ENCODE data around the gene ANGEL2.

The ANGEL2 gene

GRCh38 chr1:212945056-212945455, 70.6 kb downstream of the ANGEL2 start:
- Histone ChIP-seq H4K8ac (ENCODE audit: low read depth, low read length) (no peak overlapping the region), H2BK120ac (ENCODE audit: low read depth, low read length) (no peak overlapping the region), H2AK5ac (ENCODE audit: low read depth, low read length) (no peak overlapping the region), H3K23ac (ENCODE audit: low read depth, low read length, poor library complexity) (no peak overlapping the region), H3K27ac (replicated peaks; ENCODE audit: low read length) (no peak overlapping the region), H3K4me2 (ENCODE audit: insufficient read depth, low read length, poor library complexity, severe bottlenecking) (no peak overlapping the region), H2AFZ (ENCODE audit: low read length) (no peak overlapping the region), H3K4me1 (ENCODE audit: control insufficient read depth in 2 of 2, insufficient read depth in 1 of 2, low read depth in 1 of 2, low read length in 2 of 2) (peaks cover 0 to 4% of the 10 kb centered on the region in 2 donors), H3K9ac (ENCODE audit: low read depth, low read length, poor library complexity) (no peak overlapping the region), H4K91ac (ENCODE audit: low read depth, low read length, poor library complexity) (no peak overlapping the region), H3K36me3 (replicated peaks in 1 of 2; ENCODE audit: control insufficient read depth in 2 of 2, insufficient read depth in 2 of 2, low read length in 2 of 2) (no peaks in the 10 kb centered on the region), H2BK12ac (ENCODE audit: low read length) (no peak overlapping the region), H2BK5ac (ENCODE audit: low read length) (no peak overlapping the region), H3K4ac (ENCODE audit: low read length) (no peak overlapping the region), H3K79me1 (ENCODE audit: low read depth, low read length) (no peaks in the 10 kb centered on the region), H3K9me3 (replicated peaks in 1 of 2; ENCODE audit: control insufficient read depth in 2 of 2, insufficient read depth in 1 of 2, low read depth in 1 of 2, low read length in 2 of 2) (peaks cover 0 to 6% of the 10 kb centered on the region in 2 donors), H3K27me3 (ENCODE audit: control insufficient read depth in 3 of 3, insufficient read depth in 3 of 3, low read depth in 1 of 3, low read length in 3 of 3) (peaks cover 0 to 15% (median 5%) of the 10 kb centered on the region in 3 experiments), H2BK15ac (ENCODE audit: low read length) (no peak overlapping the region), H3K14ac (ENCODE audit: low read length) (no peak overlapping the region), H3K4me3 (ENCODE audit: low read length in 2 of 2) (no peak overlapping the region), H3K18ac (ENCODE audit: low read length) (no peak overlapping the region)
- DNase-seq (ENCODE audit: low spot score) = no peak
- WGBS, 2 donors (ENCODE audit: extremely low coverage in 2 of 2, insufficient read length in 2 of 2, insufficient replicate concordance in 1 of 2) = no CpG with 5 or more reads among the region's 2 CpGs

GRCh38 chr1:212944229-212944901, 71.3 kb downstream of the ANGEL2 start:
- Histone ChIP-seq H2AFZ (ENCODE audit: low read length) (no peak overlapping the region), H3K27ac (replicated peaks; ENCODE audit: low read length) (no peak overlapping the region), H3K4me2 (ENCODE audit: insufficient read depth, low read length, poor library complexity, severe bottlenecking) (no peak overlapping the region), H4K91ac (ENCODE audit: low read depth, low read length, poor library complexity) (no peak overlapping the region), H2AK5ac (ENCODE audit: low read depth, low read length) (no peak overlapping the region), H2BK12ac (ENCODE audit: low read length) (no peak overlapping the region), H3K4me1 (ENCODE audit: control insufficient read depth in 2 of 2, insufficient read depth in 1 of 2, low read depth in 1 of 2, low read length in 2 of 2) (no peaks in the 10 kb centered on the region), H2BK15ac (ENCODE audit: low read length) (no peak overlapping the region), H3K14ac (ENCODE audit: low read length) (no peak overlapping the region), H2BK5ac (ENCODE audit: low read length) (no peak overlapping the region), H4K8ac (ENCODE audit: low read depth, low read length) (no peak overlapping the region), H3K23ac (ENCODE audit: low read depth, low read length, poor library complexity) (no peak overlapping the region), H3K79me1 (ENCODE audit: low read depth, low read length) (no peaks in the 10 kb centered on the region), H3K18ac (ENCODE audit: low read length) (no peak overlapping the region), H3K4ac (ENCODE audit: low read length) (no peak overlapping the region), H3K36me3 (replicated peaks in 1 of 2; ENCODE audit: control insufficient read depth in 2 of 2, insufficient read depth in 2 of 2, low read length in 2 of 2) (no peaks in the 10 kb centered on the region), H3K4me3 (ENCODE audit: low read length in 2 of 2) (no peak overlapping the region), H3K27me3 (ENCODE audit: control insufficient read depth in 3 of 3, insufficient read depth in 3 of 3, low read depth in 1 of 3, low read length in 3 of 3) (peaks cover 0 to 12% (median 3%) of the 10 kb centered on the region in 3 experiments), H3K9me3 (replicated peaks in 1 of 2; ENCODE audit: control insufficient read depth in 2 of 2, insufficient read depth in 1 of 2, low read depth in 1 of 2, low read length in 2 of 2) (peaks cover 0 to 8% of the 10 kb centered on the region in 2 donors), H3K9ac (ENCODE audit: low read depth, low read length, poor library complexity) (no peak overlapping the region), H2BK120ac (ENCODE audit: low read depth, low read length) (no peak overlapping the region)
- WGBS, 2 donors (ENCODE audit: extremely low coverage in 2 of 2, insufficient read length in 2 of 2, insufficient replicate concordance in 1 of 2) = no CpG with 5 or more reads among the region's 6 CpGs
- DNase-seq (ENCODE audit: low spot score) = no peak

DNA sequence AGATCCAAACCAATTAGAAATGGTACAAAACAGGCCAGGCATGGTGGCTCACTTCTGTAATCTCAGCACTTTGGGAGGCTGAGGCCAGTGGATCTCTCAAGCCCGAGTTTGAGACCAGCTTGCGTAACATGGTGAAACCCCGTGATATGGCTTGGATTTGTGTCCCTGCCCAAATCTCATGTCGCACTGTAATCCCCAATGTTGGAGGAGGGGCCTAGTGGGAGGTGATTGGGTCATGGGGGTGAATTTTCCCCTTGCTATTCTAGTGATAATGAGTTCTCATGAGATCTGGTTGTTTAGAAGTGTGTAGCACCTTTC, 72.3 kb downstream of the ANGEL2 start:
- Histone ChIP-seq H4K91ac (ENCODE audit: low read depth, low read length, poor library complexity) (no peak overlapping the region), H3K79me1 (ENCODE audit: low read depth, low read length) (no peaks in the 10 kb centered on the region), H4K8ac (ENCODE audit: low read depth, low read length) (no peak overlapping the region), H3K4me1 (ENCODE audit: control insufficient read depth in 2 of 2, insufficient read depth in 1 of 2, low read depth in 1 of 2, low read length in 2 of 2) (no peaks in the 10 kb centered on the region), H3K9ac (ENCODE audit: low read depth, low read length, poor library complexity) (no peak overlapping the region), H2BK15ac (ENCODE audit: low read length) (no peak overlapping the region), H2AK5ac (ENCODE audit: low read depth, low read length) (no peak overlapping the region), H2BK5ac (ENCODE audit: low read length) (no peak overlapping the region), H3K23ac (ENCODE audit: low read depth, low read length, poor library complexity) (no peak overlapping the region), H2BK12ac (ENCODE audit: low read length) (no peak overlapping the region), H3K27ac (replicated peaks; ENCODE audit: low read length) (no peak overlapping the region), H3K4ac (ENCODE audit: low read length) (no peak overlapping the region), H3K27me3 (ENCODE audit: control insufficient read depth in 3 of 3, insufficient read depth in 3 of 3, low read depth in 1 of 3, low read length in 3 of 3) (peaks cover 0 to 6% (median 0%) of the 10 kb centered on the region in 3 experiments), H3K4me2 (ENCODE audit: insufficient read depth, low read length, poor library complexity, severe bottlenecking) (no peak overlapping the region), H3K18ac (ENCODE audit: low read length) (no peak overlapping the region), H3K14ac (ENCODE audit: low read length) (no peak overlapping the region), H3K4me3 (ENCODE audit: low read length in 2 of 2) (no peak overlapping the region), H2BK120ac (ENCODE audit: low read depth, low read length) (no peak overlapping the region), H2AFZ (ENCODE audit: low read length) (no peak overlapping the region), H3K36me3 (replicated peaks in 1 of 2; ENCODE audit: control insufficient read depth in 2 of 2, insufficient read depth in 2 of 2, low read length in 2 of 2) (no peaks in the 10 kb centered on the region), H3K9me3 (replicated peaks in 1 of 2; ENCODE audit: control insufficient read depth in 2 of 2, insufficient read depth in 1 of 2, low read depth in 1 of 2, low read length in 2 of 2) (peaks cover 3 to 6% of the 10 kb centered on the region in 2 donors)
- no peak for DNase-seq (ENCODE audit: low spot score)
- no CpG with 5 or more reads among the region's 4 CpGs for WGBS, 2 donors (ENCODE audit: extremely low coverage in 2 of 2, insufficient read length in 2 of 2, insufficient replicate concordance in 1 of 2)

GRCh38 chr1:212942679-212943392, 72.8 kb downstream of the ANGEL2 start:
- H3K4me1 ChIP-seq (ENCODE audit: control insufficient read depth in 2 of 2, insufficient read depth in 1 of 2, low read depth in 1 of 2, low read length in 2 of 2) = no peaks in the 10 kb centered on the region
- H3K4me3 ChIP-seq (ENCODE audit: low read length in 2 of 2) = no peak overlapping the region
- no CpG with 5 or more reads among the region's 6 CpGs for WGBS, 2 donors (ENCODE audit: extremely low coverage in 2 of 2, insufficient read length in 2 of 2, insufficient replicate concordance in 1 of 2)
- no peak overlapping the region for H3K9ac ChIP-seq (ENCODE audit: low read depth, low read length, poor library complexity)
- peaks cover 0 to 6% (median 0%) of the 10 kb centered on the region in 3 experiments for H3K27me3 ChIP-seq (ENCODE audit: control insufficient read depth in 3 of 3, insufficient read depth in 3 of 3, low read depth in 1 of 3, low read length in 3 of 3)
- H2BK12ac ChIP-seq (ENCODE audit: low read length) = no peak overlapping the region
- no peak overlapping the region for H4K8ac ChIP-seq (ENCODE audit: low read depth, low read length)
- no peak overlapping the region for H2BK15ac ChIP-seq (ENCODE audit: low read length)
- DNase-seq (ENCODE audit: low spot score) = no peak
- no peak overlapping the region for H2BK120ac ChIP-seq (ENCODE audit: low read depth, low read length)
- H2BK5ac ChIP-seq (ENCODE audit: low read length) = no peak overlapping the region
- no peaks in the 10 kb centered on the region for H3K79me1 ChIP-seq (ENCODE audit: low read depth, low read length)
- no peak overlapping the region for H3K18ac ChIP-seq (ENCODE audit: low read length)
- no peak overlapping the region for H3K4me2 ChIP-seq (ENCODE audit: insufficient read depth, low read length, poor library complexity, severe bottlenecking)
- H3K23ac ChIP-seq (ENCODE audit: low read depth, low read length, poor library complexity) = no peak overlapping the region
- H4K91ac ChIP-seq (ENCODE audit: low read depth, low read length, poor library complexity) = no peak overlapping the region
- no peak overlapping the region for H3K27ac ChIP-seq (replicated peaks; ENCODE audit: low read length)
- H2AFZ ChIP-seq (ENCODE audit: low read length) = no peak overlapping the region
- H3K4ac ChIP-seq (ENCODE audit: low read length) = no peak overlapping the region
- no peaks in the 10 kb centered on the region for H3K36me3 ChIP-seq (replicated peaks in 1 of 2; ENCODE audit: control insufficient read depth in 2 of 2, insufficient read depth in 2 of 2, low read length in 2 of 2)
- H3K14ac ChIP-seq (ENCODE audit: low read length) = no peak overlapping the region
- peaks cover 3 to 6% of the 10 kb centered on the region in 2 donors for H3K9me3 ChIP-seq (replicated peaks in 1 of 2; ENCODE audit: control insufficient read depth in 2 of 2, insufficient read depth in 1 of 2, low read depth in 1 of 2, low read length in 2 of 2)
- H2AK5ac ChIP-seq (ENCODE audit: low read depth, low read length) = no peak overlapping the region

Data from neuronal stem cell (in vitro differentiated cells).